HG03064 (cell line): ENCODE measurements around the gene RGS7.
"Not testable (repeated sequence)": the region's sequence is repeated elsewhere in the genome, so short reads cannot be mapped to it uniquely, and the experiment has no call there.

Source experiments
- ATAC-seq: cut with Tn5 transposase; IDR thresholded peaks from one replicate; pipeline ENCODE4 v1.9.1; 2021; ENCODE audit warnings: low read depth; ENCODE audit not compliant: unreplicated experiment

The RGS7 gene

DNA sequence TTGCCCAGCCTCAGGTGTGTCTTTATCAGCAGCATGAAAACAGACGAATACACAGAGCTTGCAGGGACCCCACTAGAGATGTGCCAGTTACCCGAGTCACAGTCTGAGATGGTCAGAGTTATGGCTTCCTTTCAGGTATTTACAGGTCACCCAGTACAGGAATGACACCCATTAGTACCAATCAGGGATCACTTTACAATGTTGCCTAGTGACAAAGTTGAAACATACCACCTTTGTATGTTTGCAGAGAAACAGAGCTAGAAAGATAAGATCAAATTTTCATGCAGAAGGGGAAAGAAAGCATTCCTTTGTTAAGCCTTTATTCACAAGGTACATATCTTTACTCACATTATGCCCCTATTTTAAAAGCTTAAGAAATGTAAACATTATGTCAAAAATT, 137.6 kb downstream of the RGS7 start:
- ATAC-seq = no peak

DNA sequence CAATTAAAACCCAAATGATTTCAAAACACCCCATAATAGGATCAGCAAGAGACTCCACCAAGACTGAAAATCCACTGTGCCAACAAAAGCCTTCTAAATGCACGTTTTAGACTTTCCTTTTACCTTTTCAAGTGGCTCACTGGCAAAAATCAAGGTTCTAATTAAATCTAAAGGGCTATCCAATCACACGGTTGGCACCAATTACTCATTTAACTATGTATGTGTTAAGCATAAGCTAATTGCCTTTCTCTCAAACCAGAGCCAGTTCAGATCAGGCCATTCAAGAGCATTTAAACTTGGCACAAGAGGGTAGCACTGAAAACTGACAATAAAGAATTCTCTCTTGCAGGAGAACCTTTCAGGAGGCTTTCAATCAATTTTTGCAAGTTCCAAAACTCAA, 139.5 kb downstream of the RGS7 start:
- ATAC-seq = no peak

DNA sequence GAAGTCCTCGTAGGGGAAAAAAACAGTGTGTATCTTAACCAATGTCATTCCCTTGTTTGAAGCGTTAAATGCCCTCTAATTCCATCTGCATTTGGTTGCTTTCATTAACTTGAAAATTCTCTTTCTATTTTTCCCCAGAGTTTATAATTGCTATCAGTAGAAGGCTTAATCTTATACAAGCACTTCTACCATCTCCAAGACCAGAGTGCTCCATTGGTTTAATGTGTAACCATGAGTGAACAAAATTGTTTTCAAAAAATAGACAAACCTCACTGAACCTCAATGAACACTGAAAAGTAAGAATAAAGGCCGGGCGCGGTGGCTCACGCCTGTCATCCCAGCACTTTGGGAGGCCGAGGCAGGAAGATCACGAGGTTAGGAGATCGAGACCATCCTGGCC, 141.3 kb downstream of the RGS7 start:
- ATAC-seq = no peak

DNA sequence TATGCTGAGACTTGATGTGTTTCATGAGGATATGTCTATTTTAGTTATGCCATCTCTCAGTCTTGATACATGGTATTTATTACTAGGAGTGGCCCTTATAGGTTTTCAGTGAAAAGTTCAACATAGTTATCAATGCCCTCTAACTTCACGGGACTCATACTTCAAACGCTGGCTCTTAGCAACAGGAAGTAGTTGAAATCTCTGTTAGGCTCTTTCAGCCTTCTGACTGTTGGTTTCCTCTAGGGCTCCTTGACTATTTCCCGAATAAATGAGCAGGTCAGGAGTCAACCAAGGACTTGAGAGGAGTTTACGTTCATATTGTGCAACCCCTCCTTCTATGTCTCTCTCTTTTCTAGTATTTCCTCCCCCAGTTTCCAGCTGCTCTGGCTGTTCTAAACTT, 141.8 kb downstream of the RGS7 start:
- no peak for ATAC-seq

DNA sequence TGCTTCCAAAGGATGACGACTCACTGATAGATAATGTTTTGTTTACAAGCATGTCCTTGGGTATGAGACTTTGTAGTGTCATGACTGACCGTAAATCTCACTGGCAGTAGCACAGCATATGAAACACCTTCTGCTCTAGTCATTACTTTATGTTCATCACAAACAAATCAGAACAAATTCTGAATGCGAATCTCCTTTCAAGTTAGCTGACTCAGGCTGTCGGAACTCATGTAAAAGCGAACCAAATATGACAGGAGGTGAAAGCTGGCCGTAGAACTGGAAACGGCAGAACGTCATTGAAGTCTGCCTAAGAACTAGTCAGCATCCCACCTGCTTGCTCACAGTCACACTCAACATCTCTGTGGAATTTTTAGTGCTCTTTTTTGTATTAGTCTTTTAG, 143.9 kb downstream of the RGS7 start:
- no peak for ATAC-seq

DNA sequence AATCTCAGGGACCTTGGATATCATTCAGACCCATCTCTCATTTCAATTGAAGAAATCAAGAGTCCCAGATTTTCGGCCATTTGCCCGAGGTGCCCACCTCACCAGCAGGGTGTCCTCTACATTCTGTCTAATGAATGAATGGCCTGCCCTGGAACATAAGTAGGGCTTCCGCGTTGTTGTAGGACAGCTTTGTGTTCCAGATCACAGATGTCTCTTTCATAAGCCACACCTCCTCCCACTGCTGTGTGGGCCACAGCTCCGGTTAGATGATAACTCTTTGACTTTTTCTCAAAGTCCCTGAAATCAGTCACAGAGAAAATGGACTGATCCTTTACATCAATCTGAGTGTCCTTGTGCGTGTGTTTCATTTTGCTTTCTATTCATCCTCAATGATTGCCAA, 144.4 kb downstream of the RGS7 start:
- ATAC-seq = no peak

DNA sequence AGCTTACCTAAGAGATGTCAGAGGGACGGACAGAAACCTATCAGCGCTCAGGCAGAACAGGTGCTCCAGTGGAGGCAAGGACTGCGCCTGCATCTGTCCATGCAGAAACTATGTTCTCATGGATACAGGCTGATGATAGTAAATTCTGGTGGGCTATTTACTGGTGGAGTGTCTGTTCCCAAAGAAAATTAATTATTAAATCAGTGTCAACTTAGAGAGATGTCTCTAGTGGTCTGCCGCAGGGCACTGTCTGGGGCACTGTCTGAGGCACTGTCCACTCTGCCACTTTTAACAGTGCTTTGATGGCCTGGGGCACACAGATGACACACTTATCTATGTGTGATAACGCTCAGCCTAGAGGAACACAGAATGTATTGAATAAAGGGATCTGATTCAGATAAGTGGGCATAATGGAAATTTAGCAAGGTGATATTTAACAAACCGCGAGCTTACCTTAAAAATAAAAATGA, 148.1 kb downstream of the RGS7 start:
- ATAC-seq = no peak

DNA sequence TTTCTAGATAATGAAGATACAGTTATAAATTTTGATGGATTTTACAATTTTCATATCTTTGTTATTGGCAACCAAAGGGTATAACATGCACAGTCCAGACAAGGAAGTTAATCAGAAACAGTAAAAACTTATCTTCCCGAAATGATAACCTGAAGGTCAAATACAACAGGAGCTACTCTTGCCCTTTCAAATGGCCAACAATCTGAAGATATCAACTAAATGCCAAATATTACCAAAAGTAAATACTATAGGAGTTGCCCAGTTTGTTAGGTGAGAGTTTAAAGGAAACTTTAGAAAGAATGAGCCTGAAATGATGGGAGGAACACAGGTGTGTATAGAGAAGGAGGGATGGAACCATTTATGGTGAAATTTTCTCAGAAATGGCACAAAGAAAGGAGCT, 153.2 kb downstream of the RGS7 start:
- no peak for ATAC-seq

DNA sequence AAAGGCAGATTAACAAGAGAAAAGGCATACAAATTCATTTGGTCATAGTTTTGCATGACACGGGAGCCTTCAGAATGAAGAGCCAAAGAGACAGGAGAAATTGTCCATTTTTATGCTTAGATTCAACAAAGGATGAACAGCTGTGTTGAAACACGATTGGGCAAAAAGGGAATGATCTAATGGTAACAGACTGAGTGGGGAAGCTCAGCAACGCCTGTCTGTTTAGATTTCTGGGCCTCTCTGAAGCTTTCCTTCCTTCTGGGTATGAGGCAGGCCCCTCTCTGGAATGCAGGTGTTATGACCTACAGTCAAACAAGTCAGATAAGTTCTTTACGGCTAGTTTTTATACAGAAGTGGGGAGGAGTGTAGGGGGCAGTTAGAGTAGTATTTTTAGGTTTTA, 154.6 kb downstream of the RGS7 start:
- ATAC-seq = no peak

DNA sequence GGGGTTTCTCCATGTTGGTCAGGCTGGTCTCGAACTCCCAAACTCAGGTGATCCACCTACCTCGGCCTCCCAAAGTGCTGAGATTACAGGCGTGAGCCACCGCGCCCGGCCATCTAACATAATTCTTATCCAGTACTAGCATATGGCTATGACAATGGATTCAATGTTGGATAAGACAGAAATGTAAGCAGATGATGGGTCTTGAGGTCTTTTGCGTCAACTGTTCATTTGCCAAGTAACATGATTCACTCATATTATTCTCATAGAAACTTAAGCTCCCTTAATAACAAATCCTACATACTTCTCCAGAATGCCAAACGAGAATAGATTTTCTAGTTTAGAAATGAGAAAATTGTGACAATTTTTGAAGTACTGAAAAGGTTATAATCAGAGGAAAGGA, 170.3 kb downstream of the RGS7 start:
- no peak for ATAC-seq

DNA sequence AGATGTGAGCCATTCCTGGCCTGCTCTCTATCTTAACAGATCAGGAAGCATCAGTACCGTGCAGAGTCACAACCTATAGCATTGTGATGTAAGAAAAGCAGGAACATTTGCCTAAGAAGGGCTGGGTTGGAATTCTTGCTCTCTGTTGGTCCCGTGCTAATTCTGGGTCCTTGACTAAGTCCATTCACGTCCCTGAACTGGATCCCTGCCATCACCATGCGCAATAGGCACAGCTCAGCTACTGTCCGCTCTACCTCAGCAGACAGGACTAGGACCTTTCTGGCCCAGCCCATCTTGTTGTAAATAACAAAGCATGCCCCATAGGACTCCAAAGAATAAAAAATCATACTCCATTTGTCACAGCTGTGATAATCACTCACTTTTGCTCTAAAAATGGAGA, 175.0 kb downstream of the RGS7 start:
- ATAC-seq = no peak

DNA sequence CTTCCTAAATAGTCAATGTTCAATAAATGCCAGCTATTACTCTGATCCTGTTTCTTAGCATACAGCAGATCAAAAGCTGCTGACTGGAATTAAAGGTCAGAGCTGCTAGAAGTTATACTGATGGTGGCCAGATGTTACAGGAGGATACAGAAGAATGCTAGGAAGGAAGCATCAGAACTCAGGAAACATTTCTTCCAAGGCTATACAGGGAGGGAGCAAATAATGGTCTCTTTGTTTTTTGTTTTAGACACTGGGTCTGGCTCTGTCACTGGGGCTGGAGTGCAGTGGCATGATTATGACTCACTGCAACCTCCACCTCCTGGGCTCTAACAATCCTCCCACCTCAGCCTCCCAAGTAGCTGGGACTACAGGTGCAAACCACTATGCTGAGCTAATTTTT, 175.5 kb downstream of the RGS7 start:
- no peak for ATAC-seq

DNA sequence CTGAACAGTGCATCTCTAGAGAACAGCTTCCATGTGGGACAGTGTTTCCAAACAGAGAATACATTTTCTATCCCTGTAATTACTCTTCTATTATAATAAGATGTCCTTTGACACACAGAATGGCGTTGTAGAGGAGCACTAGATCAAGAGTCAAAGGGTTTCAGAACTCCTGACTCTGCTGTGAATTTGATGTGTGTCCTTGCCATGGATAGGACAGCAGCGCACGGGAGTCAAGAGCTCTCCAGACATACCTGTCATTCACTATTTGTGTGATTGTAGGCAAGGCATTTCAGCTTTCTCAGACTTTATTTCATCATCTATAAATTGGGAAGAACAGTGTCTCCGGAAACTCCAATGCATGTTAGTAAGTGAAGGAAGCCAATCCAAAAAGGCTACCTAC, 176.4 kb downstream of the RGS7 start:
- ATAC-seq = no peak

DNA sequence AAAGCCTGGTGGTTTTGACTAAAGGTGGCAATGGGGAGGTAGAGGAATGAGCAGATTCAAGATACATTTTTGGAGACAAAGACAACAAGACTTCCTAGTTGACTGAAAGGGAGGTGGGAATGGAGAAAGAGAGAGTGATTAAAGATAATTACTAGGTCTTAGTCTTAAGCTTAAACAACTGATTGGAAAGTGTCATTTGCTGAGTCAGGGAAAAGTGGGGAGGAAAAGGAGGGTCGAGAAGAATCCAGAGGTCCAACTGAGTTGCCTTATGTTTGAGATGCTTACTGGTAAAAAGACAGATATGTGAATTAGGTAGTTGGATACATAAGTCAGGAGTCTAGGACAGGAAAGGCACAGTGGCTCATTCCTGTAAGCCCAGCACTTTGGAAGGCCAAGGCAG, 179.3 kb downstream of the RGS7 start:
- ATAC-seq = no peak

DNA sequence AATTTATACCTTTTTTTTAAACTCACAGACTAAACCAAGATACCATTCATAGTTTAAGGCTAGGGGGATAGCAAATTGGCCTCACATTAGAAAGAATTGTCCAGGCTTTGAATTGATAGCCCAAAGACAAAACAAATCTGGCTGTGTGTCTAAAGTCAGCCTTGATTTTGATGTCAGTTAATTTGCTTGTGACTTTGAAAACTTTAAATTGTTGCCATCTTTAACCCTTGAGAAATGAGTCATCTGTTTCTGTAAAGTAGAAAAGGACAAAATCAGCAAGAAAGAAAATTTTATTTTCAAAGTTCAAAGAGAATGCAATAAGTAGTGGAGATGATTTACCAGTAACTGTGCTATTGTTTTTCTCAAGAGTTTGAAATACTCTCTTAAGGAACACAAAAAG, 184.5 kb downstream of the RGS7 start:
- no peak for ATAC-seq

DNA sequence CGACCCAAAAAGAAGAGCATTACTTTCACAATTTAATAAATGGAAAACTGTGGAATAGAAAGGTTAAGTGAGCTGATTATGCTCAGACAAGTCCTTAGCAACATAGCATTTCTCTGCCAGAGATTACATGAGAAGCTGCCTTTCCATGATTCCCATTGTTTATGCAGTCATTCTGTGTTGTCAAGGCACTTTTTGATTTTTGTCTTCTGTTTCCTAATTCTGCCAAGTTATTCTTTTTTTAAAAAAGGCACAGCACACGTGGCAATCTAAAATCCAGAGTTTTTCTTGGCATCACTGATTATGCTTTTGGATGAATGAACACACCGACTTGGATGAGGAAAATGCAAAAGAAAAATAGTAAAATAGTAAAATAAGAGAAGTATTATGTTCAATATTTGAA, 185.0 kb downstream of the RGS7 start:
- ATAC-seq = no peak

DNA sequence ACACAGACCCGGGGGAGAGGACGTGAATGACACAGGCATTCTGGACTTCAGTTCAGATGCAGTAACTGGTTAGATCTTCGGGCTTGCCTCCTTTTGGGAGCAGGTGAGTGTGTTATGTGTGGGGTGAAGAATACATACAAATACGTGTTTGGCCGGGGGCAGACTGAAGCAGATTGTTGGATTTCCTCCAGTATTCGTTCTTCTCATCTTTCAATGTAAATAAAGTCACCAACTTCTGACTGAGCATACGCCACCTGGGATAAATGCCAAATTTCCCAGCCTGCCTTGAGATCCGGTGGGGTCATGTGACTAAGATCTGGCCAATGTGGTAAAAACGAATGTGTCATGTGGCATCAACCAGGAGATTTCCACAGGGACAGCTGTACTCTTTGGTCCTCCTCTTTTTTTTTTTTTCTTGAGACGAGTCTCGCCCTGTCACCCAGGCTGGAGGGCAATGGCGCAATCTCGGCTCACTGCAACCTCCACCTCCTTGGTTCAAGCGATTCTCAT, 189.8 kb downstream of the RGS7 start:
- ATAC-seq = no peak

DNA sequence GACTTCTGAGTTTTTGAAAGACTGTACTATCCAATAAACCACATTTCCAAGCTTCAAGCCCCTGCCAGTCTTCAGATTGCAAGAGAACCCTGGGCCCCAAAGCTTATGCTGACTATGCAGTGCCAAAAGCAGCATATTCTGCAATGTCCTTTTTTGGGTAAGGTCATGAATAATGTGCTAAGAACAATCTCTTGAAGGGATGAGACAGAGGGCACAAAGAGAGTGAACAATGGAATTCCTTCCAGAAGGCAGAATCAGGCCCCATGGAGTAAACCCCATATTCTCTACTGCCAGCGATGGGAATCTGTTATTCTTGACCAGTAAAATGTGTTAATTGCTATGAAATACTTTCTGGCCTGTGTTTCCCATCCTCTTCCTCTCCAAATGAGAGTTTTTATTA, 190.4 kb downstream of the RGS7 start:
- no peak for ATAC-seq

DNA sequence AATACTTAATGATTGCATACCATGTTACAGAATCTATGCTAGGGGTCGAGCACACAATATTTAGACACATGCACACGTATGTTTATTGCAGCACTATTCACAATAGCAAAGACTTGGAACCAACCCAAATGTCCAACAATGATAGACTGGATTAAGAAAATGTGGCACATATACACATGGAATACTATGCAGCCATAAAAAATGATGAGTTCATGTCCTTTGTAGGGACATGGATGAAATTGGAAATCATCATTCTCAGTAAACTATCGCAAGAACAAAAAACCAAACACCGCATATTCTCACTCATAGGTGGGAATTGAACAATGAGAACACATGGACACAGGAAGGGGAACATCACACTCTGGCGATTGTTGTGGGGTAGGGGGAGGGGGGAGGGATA, 191.7 kb downstream of the RGS7 start:
- not testable (repeated sequence) for ATAC-seq

DNA sequence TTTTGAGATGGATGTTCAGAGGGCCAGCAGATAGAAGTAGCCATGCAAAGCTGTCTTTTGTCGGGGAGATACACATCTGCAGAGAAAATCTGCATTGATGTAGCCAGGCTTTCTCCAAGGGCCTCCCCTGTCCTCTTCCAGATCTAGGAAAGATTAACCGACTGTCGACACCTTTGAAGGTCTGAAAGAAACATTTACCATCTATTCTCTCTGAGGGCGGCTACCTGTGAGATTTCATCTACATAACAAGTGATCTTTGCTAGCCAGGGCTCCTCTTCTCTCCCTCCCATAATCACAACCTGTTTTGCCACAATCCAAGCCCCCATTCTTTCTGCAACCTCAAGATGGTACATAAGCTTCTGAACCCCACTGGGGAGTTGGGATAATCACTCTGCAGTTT, 193.6 kb downstream of the RGS7 start:
- ATAC-seq = no peak

DNA sequence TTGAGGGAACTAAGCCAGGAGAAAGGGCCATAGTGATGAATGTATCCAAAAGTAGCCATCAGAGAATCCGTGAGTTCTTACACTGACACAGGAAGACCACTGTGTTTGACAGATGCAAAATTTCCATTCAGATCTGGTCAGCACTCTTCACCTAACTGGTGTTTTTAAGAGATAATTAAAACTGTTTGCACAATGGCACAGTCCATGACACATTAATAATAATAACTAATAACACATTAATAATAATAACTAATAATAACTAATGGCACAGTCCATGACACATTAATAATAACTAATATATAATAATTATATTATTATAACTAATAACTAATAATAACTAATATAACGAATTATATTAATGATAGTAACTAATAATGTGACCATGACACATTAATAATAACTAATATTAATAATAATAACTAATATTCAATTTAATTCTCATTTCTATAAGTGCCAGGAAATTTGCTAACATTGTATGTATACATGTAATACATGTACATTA, 195.8 kb downstream of the RGS7 start:
- ATAC-seq = no peak

DNA sequence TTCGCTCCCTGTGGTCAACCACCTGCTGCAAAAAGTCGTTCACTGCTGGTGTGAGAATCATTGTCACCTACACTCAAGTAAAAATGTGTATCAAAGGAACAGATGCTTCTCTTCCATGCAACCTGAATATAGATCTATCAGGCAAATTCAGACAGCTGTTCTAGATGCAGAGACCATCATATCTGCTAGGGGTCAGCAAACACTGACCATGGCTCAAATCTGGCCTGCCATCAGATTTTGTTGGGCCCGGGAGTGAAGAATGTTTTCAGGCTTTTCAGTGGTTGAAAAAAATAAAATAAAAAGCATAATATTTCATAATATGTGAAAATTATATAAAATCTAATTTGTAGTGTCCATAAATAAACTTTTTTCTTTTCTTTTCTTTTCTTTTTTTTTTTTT, 199.6 kb downstream of the RGS7 start:
- ATAC-seq = no peak

DNA sequence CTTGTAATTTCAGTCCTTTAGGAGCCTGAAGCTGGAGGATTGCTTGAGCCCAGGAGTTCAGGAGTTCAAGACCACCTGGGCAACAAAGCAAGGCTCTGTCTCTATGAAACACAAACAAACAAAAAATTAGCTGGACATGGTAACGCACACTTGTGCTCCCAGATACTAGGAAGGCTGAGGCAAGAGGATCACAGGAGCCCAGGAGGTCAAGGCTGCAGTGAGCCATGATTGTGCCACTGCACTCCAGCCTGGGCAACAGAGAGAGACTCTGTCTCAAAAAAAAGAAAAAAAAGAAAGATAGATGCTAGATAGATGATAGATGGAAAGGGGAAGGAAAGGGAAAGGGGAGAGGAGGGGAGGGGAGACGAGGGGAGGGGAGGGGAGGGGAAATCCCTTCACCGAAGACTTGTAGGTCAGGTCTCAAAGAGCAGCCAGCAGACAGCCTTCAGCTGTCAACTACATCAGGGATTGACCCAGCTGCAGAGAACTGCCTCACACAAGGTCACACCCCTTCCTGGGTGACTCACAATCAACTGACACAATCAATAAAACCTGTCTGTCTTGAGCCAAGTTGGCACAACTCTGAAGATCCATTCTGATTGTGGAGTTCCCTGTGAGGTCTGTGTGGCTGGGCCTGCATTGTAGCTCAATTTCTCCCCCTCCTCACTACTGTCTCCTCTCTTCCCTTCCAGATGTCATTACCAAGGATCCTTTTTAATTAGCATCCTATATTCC, 200.6 kb downstream of the RGS7 start:
- no peak for ATAC-seq
